GM18508 (cell line): ENCODE measurements around the gene KLRF1.
A peak's percentile ranks its signal among the peaks of the same experiment; 100 is the strongest.

Source experiments
- ATAC-seq: cut with Tn5 transposase; IDR thresholded peaks from one replicate; pipeline ENCODE4 v1.9.1; 2021; ENCODE audit warnings: moderate number of reproducible peaks; ENCODE audit not compliant: insufficient read depth, unreplicated experiment

KLRF1 gene

GRCh38 chr12:9808504-9808903, 18.8 kb upstream of the KLRF1 start:
- no peak for ATAC-seq

GRCh38 chr12:9809338-9809737, 17.9 kb upstream of the KLRF1 start:
- no peak for ATAC-seq

- ATAC-seq = no peak
Observed at GRCh38 chr12:9809866-9810265, 17.4 kb upstream of the KLRF1 start.

DNA sequence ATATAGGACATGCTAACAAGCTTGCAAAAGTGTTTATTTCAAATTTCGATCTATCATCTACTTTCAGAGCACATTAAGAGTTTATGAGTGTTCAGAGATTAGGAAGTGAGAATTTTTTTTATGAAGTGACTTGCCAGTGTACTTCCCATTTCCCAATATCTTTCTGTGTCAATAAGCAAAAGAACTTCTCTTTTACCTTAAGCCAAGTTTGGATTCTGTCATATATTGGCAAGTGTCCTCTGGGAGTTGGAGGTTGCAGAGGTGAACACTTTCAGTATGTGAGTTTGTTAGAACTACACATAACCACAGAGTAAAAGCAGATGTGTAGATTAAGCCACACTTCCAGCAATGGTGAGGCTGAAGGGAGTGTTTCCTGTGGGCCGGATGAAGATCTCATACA, 16.6 kb upstream of the KLRF1 start:
- no peak for ATAC-seq

DNA sequence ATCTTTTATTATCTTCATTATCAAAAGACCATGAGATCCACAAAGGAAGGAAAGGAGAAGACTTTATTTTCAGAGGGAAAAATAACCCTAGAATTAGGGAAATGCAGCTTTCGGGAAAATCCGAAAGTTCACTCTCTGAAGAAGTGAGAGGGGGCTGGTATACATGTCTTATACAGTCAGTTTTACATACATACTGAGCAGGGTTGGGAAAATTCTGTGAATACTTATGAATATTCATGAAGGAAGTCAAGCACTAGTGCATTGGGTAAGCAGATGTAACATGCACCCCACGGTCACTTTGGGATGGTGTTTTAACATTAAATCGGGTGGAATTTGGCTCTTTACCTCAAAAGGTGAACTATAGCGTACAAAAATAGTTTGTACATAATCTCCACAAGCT, 15.7 kb upstream of the KLRF1 start:
- ATAC-seq = no peak

- peak; percentile 72 for ATAC-seq
Observed at GRCh38 chr12:9813821-9814798, 13.2 kb upstream of the KLRF1 start.

DNA sequence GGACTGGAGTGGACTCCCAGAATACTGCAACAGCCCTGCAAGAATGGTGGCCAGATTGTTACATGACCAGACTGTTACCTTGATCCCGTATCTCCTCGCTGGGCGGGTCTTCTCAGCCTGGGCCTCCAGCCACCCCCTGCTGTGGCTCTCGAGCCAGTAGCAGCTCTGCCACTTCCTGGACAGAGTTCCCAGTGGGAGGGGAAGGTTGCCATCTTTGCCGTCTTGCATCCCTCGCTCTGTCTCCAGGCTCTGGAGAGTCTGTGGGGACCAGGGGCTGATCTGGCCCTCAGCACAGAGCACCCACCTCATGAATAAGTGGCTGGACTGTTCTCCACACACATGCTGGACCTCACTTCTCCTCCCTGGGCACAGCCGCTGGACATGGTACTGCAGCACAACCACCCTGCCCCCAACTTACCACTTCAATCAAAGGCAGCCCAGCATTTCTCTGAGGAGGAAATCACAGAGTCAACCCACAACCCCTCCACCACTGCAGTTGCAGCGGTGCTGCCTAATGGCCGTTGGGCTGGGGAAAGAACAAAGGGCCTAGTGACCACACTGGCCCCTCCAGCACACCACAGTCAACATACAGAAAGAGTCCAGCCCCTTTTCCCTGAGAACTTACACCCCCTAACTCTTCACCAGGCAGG, 6.9 kb upstream of the KLRF1 start:
- no peak for ATAC-seq

DNA sequence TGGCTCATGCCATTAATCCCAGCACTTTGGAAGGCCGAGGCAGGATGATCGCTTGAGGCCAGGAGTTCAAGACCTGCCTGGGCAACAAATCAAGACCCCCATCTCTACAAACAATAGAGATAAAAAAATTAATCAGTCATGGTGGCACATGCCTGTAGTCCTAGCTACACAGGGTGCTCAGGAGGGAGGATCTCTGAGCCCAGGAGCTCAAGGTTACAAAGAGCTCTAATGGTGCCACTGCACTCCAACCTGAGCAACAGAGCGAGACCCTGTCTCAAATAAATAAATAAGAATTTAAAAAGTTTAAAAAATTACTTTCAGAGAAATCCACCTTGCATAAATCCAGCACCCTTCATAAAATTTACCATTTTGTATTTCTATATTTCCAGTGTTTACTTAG, 2.2 kb downstream of the KLRF1 start:
- ATAC-seq = no peak

- no peak for ATAC-seq
Observed at GRCh38 chr12:9829982-9830381, 2.7 kb downstream of the KLRF1 start.

- no peak for ATAC-seq
Observed at GRCh38 chr12:9831720-9832119, 4.4 kb downstream of the KLRF1 start.

- ATAC-seq = no peak
Observed at GRCh38 chr12:9843407-9843806, 16.1 kb downstream of the KLRF1 start.

GRCh38 chr12:9848899-9849298, 21.6 kb downstream of the KLRF1 start:
- ATAC-seq = no peak

- no peak for ATAC-seq
Observed at GRCh38 chr12:9851050-9851449, 23.8 kb downstream of the KLRF1 start.

GRCh38 chr12:9851927-9852326, 24.6 kb downstream of the KLRF1 start:
- ATAC-seq = no peak

- ATAC-seq = no peak
Observed at GRCh38 chr12:9856151-9856550, 28.9 kb downstream of the KLRF1 start.

DNA sequence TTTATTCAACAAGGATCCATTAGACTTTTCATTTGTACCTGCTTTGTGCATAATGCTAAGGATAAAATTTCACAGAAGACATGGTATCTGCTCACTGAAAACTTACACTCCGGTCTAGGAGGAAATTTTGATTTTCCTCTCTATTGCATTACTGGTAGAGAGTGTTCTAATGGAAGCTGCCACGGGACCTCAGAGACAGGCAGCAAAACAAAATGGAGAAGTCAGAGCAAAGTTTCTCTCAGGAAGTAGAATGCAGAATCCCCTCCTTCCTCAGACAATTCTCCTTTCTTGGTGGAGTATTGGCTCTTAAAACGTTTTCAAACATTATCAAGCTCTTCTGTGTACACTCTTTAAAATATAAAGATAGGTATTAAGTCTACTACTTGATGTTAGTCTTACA, 29.6 kb downstream of the KLRF1 start:
- no peak for ATAC-seq

DNA sequence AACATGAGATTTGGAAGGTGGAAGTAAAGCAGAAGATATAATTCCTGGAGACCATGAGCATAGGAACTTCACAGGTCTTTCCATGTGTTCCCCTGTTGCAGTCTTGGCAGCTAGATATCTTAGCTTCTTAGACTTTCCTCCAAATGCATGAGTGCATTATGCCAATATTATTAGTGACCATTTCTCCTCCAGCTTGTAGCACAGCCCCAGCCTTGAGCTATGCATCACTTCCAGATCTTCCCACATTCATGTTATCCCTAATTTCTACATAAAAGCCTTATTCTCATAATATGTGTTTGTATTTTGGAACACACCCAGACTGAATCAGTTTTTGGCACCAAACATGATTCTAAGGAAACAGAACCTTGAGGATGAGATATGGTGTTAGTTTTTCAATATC, 30.9 kb downstream of the KLRF1 start:
- ATAC-seq = no peak

GRCh38 chr12:9864913-9865675, 37.8 kb downstream of the KLRF1 start:
- no peak for ATAC-seq

GRCh38 chr12:9866860-9867269, 39.6 kb downstream of the KLRF1 start:
- no peak for ATAC-seq

DNA sequence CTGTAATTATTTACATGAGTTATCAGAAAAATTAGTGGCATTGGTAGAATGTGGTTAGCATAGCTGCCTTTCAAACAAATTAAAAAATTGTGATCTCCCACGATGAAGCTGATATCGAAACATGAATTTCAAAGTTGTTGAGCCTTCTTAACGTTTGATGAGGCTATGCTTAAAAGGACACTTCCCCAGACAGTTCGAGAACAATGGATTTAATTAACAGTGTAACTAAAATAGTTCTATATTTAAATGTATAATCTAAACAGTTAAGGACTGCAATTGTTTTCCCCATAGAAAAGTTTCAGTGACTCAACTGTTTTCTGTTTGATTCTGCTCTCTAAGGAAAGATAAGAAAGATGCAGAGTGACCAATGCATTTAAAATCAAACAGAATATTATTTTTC, 40.2 kb downstream of the KLRF1 start:
- no peak for ATAC-seq

GRCh38 chr12:9868311-9868801, 41.1 kb downstream of the KLRF1 start:
- ATAC-seq = no peak
